Testis (tissue), 2 donors: ENCODE data around the gene PAQR9.

Experiments used
- CTCF ChIP-seq, 3 experiments: fragments of 450-650 bp in 2 of 3; fragments of 200-600 bp in 1 of 3; sonication (generic) in 1 of 3; IDR thresholded peaks; one replicate each; pipeline ENCODE4 v1.5.1; 2016 to 2019; ENCODE audit warnings: antibody characterized with exemption in 3 of 3, mild to moderate bottlenecking in 2 of 3, moderate library complexity in 1 of 3
- POLR2A ChIP-seq: fragments of 450-650 bp; IDR thresholded peaks from one replicate; pipeline ENCODE4 v1.6.1; 2017; ENCODE audit warnings: antibody characterized with exemption, mild to moderate bottlenecking, moderate library complexity

- no peak for TF ChIP-seq CTCF (IDR thresholded peaks at IDR 0.05)
- no peak for TF ChIP-seq POLR2A
Observed at GRCh38 chr3:142990721-142991120, 27.2 kb upstream of the PAQR9 start.
